HFFc6 (cell line): Measurements from ENCODE around the gene SCARF1. TPM values are rescaled to one million over a fixed set of nuclear protein-coding genes. Genes with fewer than 3 reads are reported as not detected.

Experiments used
- DNase-seq: peaks from one replicate; pipeline ENCODE4 v3.0.0-alpha.2; 2018
- H3K27ac Mint-ChIP-seq: 2 replicates; pipeline ENCODE4 v1.8.0; 2020; ENCODE audit warnings: mild to moderate bottlenecking, mixed read lengths
- H3K27me3 Mint-ChIP-seq: 2 replicates; pipeline ENCODE4 v1.8.0; 2021; ENCODE audit warnings: mild to moderate bottlenecking, moderate library complexity, mixed read lengths; ENCODE audit not compliant: insufficient read depth
- H3K36me3 Mint-ChIP-seq: 2 replicates; pipeline ENCODE4 v1.8.0; 2021; ENCODE audit warnings: low read depth, mixed read lengths
- H3K4me1 Mint-ChIP-seq: 2 replicates; pipeline ENCODE4 v1.8.0; 2020; ENCODE audit warnings: low read depth, mixed read lengths
- H3K4me3 Mint-ChIP-seq: 2 replicates; pipeline ENCODE4 v1.8.0; 2020; ENCODE audit warnings: mild to moderate bottlenecking, moderate library complexity, mixed read lengths
- H3K9me3 Mint-ChIP-seq: 2 replicates; pipeline ENCODE4 v1.8.0; 2020; ENCODE audit warnings: mild to moderate bottlenecking, mixed read lengths
- total RNA-seq, 6 experiments: library from RNA; stranded (reverse); fragmentation: NEBNext Ultra II Directional; extraction: Animal tissue kit (Norgen Biotek cat#: 25700); gene quantifications; 2 replicates in 1 of 6; 3 replicates in 5 of 6; pipeline ENCODE4 v1.2.3, GENCODE V29; 2021
- TF ChIP-seq, protein P1 (sequence below): fragments of 200-600 bp; sonication (generic); IDR thresholded peaks from 2 replicates; pipeline ENCODE4 v1.5.0; 2021; ENCODE audit warnings: antibody characterized with exemption, mild to moderate bottlenecking

SCARF1 gene
- total RNA-seq, 6 experiments from 2014 or later, result 0.09 to 0.38 (median 0.21) TPM

DNA sequence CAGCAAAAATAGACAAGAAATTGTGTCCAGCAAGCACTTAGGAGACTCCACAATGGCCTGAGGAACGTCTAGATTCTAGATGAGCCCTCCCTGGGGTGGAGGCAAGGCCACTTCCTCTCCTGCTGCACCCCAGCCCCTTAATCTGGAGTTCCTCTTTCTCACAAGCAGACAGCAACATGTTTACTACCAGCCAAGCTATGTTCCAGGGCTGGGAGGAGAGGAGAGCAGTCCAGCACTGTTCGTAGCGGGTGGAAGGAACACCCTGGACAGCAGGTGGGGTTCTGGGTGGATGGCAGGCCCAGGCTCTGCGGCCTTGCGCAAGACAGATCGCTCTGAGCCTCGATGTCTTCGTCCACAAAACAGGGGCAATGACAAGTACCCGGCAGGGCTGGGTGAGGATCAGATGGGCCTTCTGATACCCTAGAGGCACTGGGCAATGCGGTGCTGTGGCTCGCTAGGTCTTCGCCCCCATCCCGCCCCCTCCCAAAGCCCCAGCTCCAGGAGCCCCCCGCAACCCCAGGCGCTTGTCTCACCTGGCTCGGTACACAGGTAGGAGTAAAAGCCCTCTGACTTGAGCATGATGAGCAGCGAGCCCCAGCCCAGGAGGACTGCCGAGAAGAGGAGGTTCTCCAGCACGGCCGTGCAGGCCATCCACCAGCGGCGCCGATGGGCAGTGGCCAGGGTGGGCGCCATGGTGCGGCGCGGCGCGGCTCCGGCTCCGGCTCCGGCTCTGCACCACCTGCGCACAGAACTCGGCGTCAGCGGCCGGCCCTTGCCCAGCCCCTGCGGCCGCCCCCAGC, 18.1 kb downstream of the SCARF1 start:
- no peaks in the 10 kb centered on the region for H3K9me3 Mint-ChIP-seq
- no peak for DNase-seq
- H3K4me3 Mint-ChIP-seq, result peak overlapping the region; percentile 79

DNA sequence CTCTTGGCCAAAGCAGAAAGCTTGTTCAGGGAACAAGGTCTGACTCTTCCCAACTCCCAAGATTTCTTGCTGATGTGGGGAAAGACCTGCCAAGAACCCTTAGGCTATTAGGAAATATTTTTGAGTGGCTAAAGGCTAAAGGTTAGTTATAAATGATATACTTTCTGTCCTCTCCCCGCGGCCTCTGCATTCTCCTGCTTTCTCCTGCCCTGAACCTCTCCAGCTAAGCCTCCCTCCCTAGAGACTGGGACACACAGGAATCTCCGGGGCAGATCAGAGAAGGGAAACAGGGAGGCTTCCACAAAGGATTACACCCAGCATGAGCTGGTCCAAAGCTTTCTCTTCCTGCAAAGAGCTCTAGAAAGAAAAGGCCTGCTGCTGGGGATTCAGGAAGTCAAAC, 19.2 kb downstream of the SCARF1 start:
- DNase-seq, result no peak
- no peaks in the 10 kb centered on the region for H3K9me3 Mint-ChIP-seq

More for the DNA sequence above, 18.1 kb downstream of the SCARF1 start:
- TF ChIP-seq, protein P1, sequence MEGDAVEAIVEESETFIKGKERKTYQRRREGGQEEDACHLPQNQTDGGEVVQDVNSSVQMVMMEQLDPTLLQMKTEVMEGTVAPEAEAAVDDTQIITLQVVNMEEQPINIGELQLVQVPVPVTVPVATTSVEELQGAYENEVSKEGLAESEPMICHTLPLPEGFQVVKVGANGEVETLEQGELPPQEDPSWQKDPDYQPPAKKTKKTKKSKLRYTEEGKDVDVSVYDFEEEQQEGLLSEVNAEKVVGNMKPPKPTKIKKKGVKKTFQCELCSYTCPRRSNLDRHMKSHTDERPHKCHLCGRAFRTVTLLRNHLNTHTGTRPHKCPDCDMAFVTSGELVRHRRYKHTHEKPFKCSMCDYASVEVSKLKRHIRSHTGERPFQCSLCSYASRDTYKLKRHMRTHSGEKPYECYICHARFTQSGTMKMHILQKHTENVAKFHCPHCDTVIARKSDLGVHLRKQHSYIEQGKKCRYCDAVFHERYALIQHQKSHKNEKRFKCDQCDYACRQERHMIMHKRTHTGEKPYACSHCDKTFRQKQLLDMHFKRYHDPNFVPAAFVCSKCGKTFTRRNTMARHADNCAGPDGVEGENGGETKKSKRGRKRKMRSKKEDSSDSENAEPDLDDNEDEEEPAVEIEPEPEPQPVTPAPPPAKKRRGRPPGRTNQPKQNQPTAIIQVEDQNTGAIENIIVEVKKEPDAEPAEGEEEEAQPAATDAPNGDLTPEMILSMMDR, result no peak; the same call in 1 of the 2 replicates
- no peaks in the 10 kb centered on the region for H3K36me3 Mint-ChIP-seq
- no peak overlapping the region for H3K27ac Mint-ChIP-seq
- peaks cover 26% of the 10 kb centered on the region for H3K4me1 Mint-ChIP-seq
- H3K27me3 Mint-ChIP-seq, result peaks cover 20% of the 10 kb centered on the region

DNA sequence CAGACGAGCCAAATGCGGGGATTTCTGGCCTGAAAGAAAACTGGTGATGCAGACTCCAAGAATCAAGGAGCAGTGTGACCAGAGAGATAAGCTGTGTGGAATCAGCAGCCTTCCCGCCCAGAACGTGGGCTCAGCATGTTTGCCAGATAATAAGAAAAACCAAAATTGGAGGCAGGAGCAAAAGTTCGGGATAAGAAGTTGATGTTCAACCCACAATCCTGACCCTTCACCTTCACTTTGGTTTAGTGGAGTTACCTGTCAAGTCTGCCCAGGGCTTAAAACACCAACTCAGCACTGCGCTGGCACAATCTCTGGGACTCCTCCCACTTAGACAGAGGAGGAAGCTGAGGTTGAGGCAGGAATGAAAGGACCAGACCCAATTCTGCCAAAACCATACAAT, 20.0 kb downstream of the SCARF1 start:
- TF ChIP-seq, protein P1, result no peak
- Mint-ChIP-seq H3K27ac (no peak overlapping the region), H3K4me3 (no peak overlapping the region), H3K9me3 (no peaks in the 10 kb centered on the region), H3K27me3 (peaks cover 18% of the 10 kb centered on the region), H3K4me1 (peaks cover 26% of the 10 kb centered on the region), H3K36me3 (no peaks in the 10 kb centered on the region)
- DNase-seq, result no peak

More for the DNA sequence above, 19.2 kb downstream of the SCARF1 start:
- peaks cover 26% of the 10 kb centered on the region for H3K4me1 Mint-ChIP-seq
- H3K27ac Mint-ChIP-seq, result peak overlapping the region; percentile 6; the same call in 1 of the 2 replicates
- no peak overlapping the region for H3K4me3 Mint-ChIP-seq
- H3K36me3 Mint-ChIP-seq, result no peaks in the 10 kb centered on the region
- peaks cover 17% of the 10 kb centered on the region for H3K27me3 Mint-ChIP-seq
- TF ChIP-seq, protein P1, result no peak

DNA sequence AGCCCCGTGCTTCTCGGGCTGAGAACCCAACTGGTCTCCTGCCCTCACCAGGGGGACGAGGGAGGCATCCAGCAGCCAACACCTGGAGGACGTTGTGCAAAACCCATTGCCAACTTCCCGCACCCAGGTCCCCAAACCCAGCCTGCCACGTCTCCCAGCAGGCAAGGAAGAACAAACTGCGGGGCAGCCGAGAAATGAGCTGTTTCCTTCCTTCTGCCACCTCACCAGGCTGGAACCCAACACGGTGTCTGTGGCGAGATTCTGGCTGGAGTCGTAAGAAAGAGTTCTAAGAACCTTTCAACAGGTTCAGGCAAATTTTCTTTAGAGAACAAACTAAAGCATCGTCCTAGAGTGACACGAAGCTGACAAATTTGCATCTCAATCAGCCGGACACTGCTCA, 20.5 kb downstream of the SCARF1 start:
- no peak for DNase-seq
- Mint-ChIP-seq H3K4me3 (no peak overlapping the region), H3K9me3 (no peaks in the 10 kb centered on the region), H3K27ac (no peak overlapping the region), H3K27me3 (peaks cover 20% of the 10 kb centered on the region), H3K36me3 (no peaks in the 10 kb centered on the region), H3K4me1 (peaks cover 21% of the 10 kb centered on the region)
- TF ChIP-seq, protein P1, result no peak

DNA sequence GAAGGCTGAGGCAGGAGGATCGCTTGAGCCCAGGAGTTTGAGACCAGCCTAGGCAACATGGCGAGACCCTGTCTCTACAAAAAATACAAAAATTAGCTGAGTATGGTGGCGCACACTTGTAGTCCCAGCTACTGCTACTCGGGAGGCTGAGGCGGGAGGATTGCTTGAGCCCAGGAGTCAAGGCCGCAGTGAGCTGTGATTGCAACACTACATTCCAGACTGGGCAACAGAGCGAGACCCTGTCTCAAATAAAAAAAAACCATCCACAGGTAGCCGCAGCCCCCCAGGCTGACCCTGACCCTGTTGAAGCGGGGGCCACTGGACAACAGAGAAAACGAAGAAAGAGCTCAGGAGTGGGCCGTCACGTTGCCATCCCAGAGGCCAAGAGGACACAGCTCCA, 20.9 kb downstream of the SCARF1 start:
- H3K4me3 Mint-ChIP-seq, result no peak overlapping the region
- H3K9me3 Mint-ChIP-seq, result no peaks in the 10 kb centered on the region
- no peak for DNase-seq
- H3K27ac Mint-ChIP-seq, result no peak overlapping the region
- TF ChIP-seq, protein P1, result no peak
- H3K27me3 Mint-ChIP-seq, result peaks cover 21% of the 10 kb centered on the region
- peaks cover 19% of the 10 kb centered on the region for H3K4me1 Mint-ChIP-seq
- H3K36me3 Mint-ChIP-seq, result no peaks in the 10 kb centered on the region
